ENCODE results near the gene RIPOR1.
A peak's percentile ranks its signal among the peaks of the same experiment; 100 is the strongest.

The RIPOR1 gene

DNA sequence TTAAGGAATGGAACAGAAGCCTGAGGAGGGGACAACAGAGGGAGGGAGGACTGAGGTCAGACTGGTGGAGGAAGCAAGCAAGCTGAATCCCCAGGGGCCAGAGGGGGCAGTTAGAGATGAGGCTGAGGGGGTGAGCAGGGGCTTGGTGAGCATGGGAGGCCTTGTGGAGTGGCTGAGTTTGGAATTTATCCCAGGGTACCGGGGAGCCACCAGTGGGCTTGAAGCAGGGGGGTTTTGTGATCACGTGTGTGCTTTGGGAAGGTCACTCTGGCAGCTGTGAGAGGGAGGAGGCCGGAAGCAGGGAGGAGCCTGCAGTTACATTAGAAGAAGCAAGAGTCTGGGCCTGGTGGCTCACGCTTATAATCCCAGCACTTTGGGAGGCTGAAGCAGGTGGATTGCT is 23.8 kb downstream of the RIPOR1 start:
- no peak for DNase-seq (ENCODE audit: low read depth in 2 of 2)

DNA sequence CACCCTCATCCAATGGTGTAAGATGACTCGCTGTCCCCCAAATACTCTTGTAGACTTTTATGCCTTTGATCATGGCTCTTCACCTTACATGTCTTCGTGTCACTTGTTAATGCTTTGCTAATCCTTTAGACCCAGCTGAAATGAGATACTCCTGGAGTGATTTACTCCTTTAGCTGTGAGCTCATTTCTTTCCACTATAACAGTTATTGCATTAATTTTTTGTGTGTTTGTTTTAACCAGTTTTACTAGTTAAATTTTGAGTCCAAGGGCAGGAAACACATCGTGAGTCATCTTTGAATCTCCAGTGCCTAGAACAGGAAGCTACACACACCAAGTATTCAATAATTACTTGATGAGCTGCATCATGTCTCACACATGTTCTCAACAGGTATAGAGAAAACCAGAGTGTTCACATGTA is 27.2 kb downstream of the RIPOR1 start:
- no peak for DNase-seq (ENCODE audit: low read depth in 2 of 2)

DNA sequence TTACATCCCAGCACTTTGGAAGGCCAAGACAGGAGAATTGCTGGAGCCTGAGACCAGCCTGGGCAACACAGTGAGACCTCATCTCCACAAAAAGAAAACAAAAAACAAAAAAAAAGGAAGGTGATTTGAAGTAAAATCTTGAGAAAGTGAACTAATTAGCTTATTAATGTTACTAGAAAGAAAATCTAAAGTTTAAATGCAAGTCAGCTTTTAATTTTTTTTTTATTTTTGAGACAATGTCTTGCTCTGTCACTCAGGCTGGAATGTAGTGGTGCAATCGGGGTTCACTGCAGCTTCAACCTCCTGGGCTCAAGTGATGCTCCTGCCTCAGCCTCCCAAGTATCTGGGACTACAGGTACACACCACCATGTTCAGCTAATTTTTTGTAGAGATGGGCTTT is 30.2 kb downstream of the RIPOR1 start:
- DNase-seq (ENCODE audit: low read depth in 2 of 2) = no peak

DNA sequence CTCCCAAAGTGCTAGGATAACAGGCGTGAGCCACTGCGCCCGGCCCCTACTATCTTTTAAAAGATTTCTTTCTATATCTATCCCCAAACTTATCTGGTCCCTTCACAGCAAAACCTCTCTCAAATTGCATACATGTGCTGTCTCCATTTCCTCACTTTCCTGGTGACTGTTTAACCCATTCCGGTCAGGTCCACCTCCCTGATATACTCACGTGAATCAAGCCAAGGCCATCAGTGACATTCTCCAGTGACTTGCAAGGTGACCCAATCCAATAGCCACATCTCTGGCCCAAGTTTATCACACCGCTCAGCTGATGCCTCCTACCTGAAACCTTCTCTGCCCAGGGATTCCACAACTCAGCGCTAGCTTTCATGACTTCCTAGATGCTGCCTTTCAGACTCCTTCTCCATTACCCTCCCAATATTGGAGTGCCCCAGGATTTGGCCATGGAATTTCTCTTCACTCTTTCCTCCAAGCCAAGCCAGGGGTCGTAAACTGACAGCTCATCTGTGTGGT is 32.3 kb downstream of the RIPOR1 start:
- DNase-seq (ENCODE audit: low read depth in 2 of 2) = no peak

DNA sequence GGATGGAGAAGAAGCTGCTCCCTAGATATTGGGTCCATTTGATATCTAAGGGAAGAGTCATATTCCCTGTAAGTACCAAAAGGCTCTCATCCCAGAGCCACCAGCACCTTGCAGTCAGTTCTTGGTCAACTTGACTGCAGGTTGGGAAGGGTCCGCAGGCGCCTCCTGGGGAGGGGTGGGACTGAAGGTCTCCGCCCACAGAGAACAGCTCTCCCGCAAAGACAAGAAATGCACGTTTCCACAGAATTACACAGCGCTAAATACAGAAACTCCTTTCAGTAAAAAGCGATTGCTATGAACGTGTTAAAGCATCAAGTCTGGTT is 32.8 kb downstream of the RIPOR1 start:
- DNase-seq (ENCODE audit: low read depth in 2 of 2) = no peak

DNA sequence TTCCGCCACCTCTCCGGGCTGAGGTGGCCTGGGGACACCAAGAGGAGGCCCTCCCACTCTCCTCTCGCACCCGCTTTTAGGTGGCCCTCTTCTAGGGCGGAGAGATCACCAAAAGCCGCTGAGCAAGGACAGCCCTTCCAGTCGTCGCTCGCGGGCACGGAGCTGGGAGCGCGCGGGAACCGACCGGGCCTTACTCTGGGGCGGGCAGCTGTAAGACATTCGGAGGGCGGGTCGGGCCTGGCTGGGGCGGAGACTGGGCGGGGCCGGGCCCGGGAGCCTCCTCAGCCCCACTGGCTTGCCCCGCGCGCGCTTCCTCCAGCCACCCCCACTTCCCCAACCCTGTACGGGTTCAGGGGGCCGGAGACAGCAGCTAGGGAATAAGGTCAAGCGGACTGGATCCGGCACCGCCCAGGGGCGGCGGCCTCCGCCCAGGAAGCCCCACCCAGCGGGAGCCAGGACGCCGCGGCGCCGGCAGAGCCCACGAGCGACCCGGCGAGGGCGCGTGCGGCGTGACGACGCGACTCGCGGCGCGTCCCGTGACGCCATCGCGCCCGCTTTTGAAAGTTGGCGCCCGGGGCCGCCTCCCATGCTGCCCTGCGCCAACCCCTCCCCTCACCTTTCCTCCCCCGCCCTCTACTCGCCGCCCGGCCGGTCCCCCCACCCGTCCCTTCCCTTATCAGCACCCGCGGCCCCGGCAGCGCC is 33.3 kb downstream of the RIPOR1 start:
- DNase-seq (ENCODE audit: low read depth in 2 of 2) = peak; percentile 98 to 99

DNA sequence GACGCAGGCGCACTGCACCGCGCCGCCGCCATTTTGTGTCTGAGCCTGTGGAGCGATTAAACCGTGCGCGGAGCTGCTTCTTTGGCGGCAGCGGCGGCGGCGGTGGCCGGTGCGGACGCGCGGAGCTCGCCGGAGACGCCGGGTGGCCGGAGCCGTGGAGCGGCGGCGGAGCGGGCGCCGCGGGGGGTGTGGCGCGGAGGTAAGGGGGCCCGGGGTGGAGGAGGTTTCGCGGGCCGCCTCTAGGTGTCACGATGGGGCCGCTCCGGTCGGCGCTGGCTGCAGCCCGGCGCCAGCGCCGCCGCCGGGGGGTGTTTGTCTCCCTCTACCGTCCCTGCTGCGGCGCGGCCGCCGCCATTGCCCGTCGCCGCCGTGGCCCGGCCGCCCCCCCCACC is 33.9 kb downstream of the RIPOR1 start, which contains the start of gene CTCF:
Gene CTCF (plus strand): TSS at position 1 of the 392 bp plus-strand sequence. CDS start 48,307 bp downstream, outside the sequence.
- peak; percentile 68 to 73 for DNase-seq (ENCODE audit: low read depth in 2 of 2)

DNA sequence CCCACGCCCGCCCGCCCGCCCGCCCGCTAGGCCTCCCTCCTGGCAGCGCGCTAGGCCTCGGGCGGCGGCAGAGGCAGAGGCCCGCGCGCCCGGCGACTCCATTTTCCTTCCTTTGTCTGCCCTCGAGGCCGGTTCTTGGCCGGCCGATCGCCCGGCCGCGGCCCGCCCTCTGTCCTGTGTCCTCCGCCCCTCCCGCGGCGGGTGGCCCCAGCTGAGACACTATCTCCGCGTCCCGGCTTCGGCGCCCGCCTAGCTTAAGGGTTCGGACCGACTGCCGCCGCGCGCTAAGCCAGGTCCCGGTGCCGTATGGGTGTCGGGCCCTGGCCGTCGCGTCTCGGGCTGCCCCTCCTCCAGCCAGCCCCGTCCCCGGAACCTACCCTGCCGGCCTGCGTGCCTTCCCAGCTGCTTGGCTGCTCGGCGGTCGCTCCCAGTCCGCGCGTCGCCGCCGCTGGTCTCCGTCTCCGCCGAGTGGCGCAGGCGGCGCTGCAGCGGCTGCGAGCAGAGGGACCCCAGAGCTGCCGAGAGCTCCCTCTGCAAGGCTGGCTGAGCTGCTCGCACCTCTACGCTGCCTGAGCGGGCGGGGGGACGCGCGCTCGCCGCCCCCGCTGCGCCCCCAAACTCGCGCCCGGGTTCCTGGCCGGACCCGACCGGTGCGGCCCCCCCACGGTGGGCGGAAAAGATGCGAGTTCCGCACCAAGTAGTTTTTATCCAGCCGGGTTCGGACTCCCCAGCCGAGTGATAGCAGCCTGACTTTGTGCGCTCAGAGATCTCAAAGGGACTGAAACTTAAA is 34.5 kb downstream of the RIPOR1 start:
- peak; percentile 38 to 44 for DNase-seq (ENCODE audit: low read depth in 2 of 2)

DNA sequence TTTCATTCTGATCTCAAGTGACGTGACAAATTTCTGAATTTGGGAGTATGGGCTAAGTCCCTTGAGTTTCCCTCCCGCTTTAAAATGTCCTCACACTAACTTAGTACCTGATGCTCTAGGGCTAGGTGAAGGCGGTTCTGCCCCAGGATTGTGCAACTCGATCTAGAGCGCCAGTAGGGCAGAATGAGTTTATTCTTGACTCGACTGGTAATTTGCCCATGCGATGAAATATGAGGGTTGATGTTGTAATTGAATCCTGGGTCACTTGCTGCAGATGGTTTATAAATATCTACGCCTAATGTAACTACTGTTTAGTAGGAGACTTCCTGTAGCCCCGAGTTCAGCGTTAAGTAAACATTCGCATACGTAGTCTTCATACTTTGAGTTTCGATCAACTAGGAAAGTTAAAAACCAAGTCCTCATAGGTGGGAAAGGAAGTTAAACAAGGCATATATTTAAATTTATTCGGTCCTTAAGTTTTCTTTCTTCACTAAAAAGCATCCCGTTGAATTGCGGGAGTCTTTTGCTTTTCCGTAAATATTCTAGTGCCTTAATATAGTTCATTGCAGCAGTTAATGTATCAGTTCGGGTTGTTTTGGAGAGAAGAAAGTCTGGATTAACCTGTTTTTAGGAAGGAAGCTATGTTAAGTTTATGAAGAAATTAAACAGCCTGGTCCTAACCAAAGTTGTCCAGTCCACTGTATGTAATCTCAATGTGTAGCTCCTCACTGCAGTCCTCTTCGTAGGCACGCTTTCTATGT is 35.3 kb downstream of the RIPOR1 start:
- no peak for DNase-seq (ENCODE audit: low read depth in 2 of 2)

DNA sequence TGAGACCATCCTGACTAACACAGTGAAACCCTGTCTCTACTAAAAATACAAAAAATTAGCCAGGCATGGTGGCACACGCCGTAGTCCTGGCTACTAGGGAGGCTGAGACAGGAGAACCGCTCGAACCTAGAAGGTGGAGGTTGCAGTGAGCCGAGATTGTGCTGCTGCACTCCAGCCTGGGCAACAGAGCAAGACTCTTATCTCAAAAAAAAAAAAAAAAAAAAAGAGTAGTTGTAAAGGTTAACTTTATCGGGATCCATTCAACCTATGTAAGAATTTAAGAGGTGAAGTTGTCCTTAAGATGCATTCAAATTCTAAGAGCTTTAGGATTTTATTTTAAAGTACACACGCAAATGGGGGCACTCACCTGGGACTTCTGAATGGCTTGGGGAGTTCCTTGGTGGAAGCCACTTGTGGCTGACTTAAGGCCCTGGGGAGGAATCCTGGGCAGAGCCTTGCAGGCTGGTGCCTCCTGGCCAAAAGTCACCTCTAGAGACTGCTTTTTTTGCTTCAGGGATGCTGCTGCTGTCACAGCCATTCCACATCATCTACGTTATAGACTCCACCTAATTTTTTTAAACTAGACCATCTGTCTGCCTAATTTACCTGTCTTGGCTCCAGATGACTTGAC is 37.0 kb downstream of the RIPOR1 start:
- no peak for DNase-seq (ENCODE audit: low read depth in 2 of 2)

DNA sequence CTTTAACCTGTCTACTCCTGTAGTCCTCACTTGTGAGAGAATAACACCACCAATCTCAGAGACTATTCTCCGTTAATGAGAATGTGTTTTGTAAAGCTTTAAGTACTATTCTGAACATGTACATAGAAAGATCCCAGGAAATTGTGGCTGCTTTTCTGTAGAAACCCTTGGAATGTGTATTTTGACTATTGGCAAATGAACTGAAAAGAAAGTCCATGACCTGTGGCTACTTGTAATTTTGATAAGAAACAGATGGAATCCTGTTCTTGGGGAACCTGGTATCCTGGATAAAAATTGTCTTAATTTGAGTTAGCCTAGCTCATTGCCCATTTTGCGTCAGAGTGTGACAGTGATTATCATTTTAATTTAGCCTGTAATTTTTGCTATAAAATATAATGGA is 42.8 kb downstream of the RIPOR1 start:
- no peak for DNase-seq (ENCODE audit: low read depth in 2 of 2)

DNA sequence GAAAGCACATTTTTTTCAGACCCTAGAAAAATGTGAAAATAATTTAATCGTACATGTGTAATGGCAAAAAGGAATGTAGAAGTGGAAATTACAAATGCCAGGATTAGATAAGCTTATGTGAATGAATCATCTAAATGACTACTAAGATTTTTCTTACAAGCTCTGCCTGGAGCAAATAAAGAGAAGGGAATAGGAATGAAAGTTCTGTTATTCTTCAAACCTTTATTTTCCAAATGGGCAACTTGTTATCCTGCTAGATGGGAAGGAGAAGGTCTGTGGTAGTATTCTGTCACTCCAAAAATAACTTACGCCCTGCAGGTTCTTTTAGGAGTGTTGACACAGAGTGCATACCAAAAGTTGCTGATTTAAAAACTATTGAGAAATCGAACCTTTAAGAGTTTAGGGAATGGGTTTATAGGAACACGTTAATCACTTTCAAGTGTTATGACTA is 43.4 kb downstream of the RIPOR1 start:
- no peak for DNase-seq (ENCODE audit: low read depth in 2 of 2)

DNA sequence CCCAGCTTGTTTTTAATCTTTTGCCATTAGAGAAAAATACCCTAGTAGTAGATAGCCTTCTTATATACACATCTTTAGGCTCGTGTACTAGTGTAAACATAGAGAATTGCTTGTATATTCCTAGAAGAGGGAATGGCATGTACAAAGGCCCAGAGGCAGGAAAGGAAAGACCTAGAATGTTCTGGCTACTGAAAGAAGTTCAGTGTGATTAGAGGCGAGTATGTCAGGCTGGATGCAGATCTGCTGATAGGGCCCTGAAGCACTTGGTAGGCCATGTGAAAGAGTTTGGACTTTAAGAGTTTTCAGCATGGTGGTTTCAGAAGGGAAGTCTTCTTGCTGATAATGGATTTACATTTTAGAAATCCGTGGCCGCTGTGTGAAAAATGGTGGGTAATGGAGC is 51.1 kb downstream of the RIPOR1 start:
- no peak for DNase-seq (ENCODE audit: low read depth in 2 of 2)

DNA sequence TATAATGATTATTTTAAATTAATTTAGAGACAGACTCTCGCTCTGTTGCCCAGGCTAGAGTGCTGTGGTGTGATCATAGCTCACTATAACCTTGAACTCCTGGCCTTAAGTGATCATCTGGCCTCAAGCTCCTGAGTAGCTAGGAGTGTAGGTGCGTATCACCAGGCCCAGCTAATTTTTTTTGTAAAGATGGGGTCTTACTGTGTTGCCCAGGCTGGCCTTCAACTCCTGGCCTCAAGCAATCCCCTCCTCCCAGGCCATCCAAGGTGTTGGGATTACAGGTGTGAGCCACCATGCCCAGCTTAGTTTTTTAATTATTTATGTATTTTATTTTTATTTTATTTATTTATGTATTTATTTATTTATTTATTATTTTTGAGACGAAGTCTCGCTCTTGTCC is 51.6 kb downstream of the RIPOR1 start:
- DNase-seq (ENCODE audit: low read depth in 2 of 2) = no peak

DNA sequence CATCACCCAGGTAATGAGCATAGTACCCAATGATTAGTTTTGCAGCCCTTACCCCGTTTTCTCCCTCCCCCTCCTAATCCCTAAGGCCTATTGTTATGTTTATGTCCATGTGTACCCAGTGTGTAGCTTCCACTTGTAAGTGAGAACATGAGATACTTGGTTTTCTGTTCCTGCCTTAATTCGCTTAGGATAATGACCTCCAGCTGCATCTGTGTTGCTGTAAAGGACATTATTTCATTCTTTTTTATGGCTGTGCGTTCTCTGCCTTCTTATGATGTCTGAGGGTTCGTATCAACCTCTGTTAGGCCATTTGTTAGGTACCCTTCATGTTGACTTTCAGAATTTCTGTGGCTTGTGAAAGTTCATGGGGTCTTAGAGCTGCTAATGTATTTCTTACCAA is 64.7 kb downstream of the RIPOR1 start:
- no peak for DNase-seq (ENCODE audit: low read depth in 2 of 2)

DNA sequence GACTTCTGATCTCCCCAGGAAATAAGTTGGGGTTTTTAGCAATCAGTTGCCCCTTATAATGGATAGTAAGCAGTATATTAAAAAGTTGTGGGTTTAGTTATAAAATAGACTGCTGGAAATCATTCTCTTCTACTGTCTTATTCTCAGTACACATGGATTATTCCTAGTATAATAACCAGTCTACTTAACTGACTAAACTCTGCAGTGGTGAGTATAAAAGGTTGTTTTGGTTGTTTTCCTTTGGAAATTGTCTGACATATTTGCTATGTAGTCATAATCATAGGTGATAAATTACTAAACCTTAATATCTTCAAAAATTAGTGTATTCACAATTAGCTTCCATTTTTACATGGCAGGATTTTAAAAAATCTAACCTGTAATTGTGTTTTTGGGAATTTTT is 65.1 kb downstream of the RIPOR1 start:
- no peak for DNase-seq (ENCODE audit: low read depth in 2 of 2)

DNA sequence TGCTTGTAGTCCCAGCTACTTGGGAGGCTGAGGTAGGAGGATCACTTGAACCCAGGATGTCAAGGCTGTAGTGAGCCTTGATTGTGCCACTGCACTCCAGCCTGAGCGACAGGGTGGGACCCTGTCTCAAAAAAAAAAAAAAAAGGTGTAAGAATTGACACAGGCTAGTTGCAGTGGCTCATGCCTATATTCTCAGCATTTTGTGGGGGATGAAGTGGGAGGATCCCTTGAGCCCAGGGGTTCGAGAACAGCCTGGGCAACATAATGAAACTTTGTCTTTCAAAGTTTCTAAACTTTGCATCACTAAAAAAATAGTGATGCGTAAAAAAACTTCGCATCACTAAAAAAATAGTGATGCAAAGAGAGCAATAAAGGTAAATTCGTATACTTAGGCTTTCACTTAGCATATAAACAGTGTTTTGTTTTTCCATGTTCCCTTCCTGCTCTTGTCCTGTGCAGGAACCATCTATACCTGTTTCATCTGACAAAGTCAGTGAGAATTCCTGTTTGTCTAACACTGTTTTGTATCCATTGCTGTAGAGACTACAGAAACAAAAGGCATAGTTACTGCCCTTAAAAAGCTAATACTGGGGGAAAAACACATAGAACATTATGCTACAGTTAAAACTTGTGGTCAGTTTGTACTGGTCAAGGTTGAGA is 65.8 kb downstream of the RIPOR1 start:
- no peak for DNase-seq (ENCODE audit: low read depth in 2 of 2)

DNA sequence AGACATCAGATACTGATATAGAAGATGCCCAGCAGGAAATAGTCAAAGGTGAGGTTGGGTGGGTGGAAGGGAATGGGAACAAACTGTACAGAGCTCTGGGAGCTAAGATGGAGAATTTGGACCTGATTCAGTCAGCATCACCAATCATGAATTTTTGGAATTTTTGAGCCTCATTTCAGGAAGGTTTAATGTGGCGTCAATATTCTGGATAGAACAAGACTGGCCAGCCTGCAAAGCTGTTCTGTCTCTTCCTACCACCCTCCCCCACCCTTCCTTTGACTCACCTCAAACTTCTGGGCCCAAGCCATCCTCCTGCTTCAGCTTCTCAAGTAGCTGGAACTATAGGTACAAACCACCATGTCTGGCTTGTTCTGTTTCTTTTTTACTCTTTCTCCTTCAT is 66.3 kb downstream of the RIPOR1 start:
- no peak for DNase-seq (ENCODE audit: low read depth in 2 of 2)

All from stimulated activated CD8-positive, alpha-beta memory T cell treated with anti-CD3 and anti-CD28 coated beads, Interleukin-15, amount 100 ng/mL, for 48 hours (primary cell).